H1 (cell line): Measurements from ENCODE around the gene ZNF761. TPM values are rescaled to one million over a fixed set of nuclear protein-coding genes. Genes with fewer than 3 reads are reported as not detected.
A peak's percentile ranks its signal among the peaks of the same experiment; 100 is the strongest.

ENCODE experiments used
- CTCF ChIA-PET: fragments of 300-600 bp; sonication (Branson Sonifier 250); formaldehyde crosslinking; loops from one replicate; lab custom pipeline; 2021; ENCODE audit not compliant: partially characterized antibody; lab: Charles Lee
- POLR2A ChIA-PET: fragments of 300-600 bp; sonication (Branson Sonifier 250); formaldehyde crosslinking; loops from one replicate; lab custom pipeline; 2021; ENCODE audit warnings: inconsistent platforms; ENCODE audit not compliant: partially characterized antibody; lab: Charles Lee
- DNase-seq, 2 experiments: peaks; one replicate each; pipeline versions ENCODE4 v3.0.0 to v3.0.0-alpha.2; 2010 to 2022; ENCODE audit warnings: low spot score in 2 of 2, low read depth in 1 of 2, mixed read lengths in 1 of 2
- FAIRE-seq: peaks from 2 replicates; lab custom pipeline; 2011; peaks lifted over from hg19 to GRCh38; lab: Jason Lieb, UNC
- H2AFZ ChIP-seq: 2 replicates; pipeline ENCODE4 v1.8.1; 2012; ENCODE audit warnings: low read length, inconsistent platforms
- H2AK5ac ChIP-seq: 2 replicates; pipeline ENCODE4 v1.6.1; 2013; ENCODE audit warnings: low read depth, low read length
- H2BK120ac ChIP-seq: replicated peaks from 2 replicates; pipeline ENCODE3; 2013; ENCODE audit warnings: low read depth, low read length, inconsistent platforms
- H2BK12ac ChIP-seq: 2 replicates; pipeline ENCODE4 v1.6.1; 2013; ENCODE audit warnings: low read depth, low read length
- H2BK15ac ChIP-seq: 2 replicates; pipeline ENCODE4 v1.6.1; 2013; ENCODE audit warnings: low read length
- H2BK20ac ChIP-seq: 2 replicates; pipeline ENCODE4 v1.6.1; 2013; ENCODE audit warnings: low read length
- H2BK5ac ChIP-seq: 2 replicates; pipeline ENCODE4 v1.6.1; 2013; ENCODE audit warnings: low read depth, low read length
- H3K14ac ChIP-seq: 2 replicates; pipeline ENCODE4 v1.6.1; 2013; ENCODE audit warnings: inconsistent platforms; ENCODE audit not compliant: insufficient read length
- H3K18ac ChIP-seq: 2 replicates; pipeline ENCODE4 v1.6.1; 2013; ENCODE audit warnings: low read length; ENCODE audit errors: extremely low read depth
- H3K23ac ChIP-seq: 2 replicates; pipeline ENCODE4 v1.6.1; 2013; ENCODE audit warnings: inconsistent platforms; ENCODE audit not compliant: insufficient read length
- H3K23me2 ChIP-seq: 2 replicates; pipeline ENCODE4 v1.6.1; 2013; ENCODE audit warnings: low read depth, low read length
- H3K27ac ChIP-seq: 2 replicates; pipeline ENCODE4 v1.6.1; 2011; ENCODE audit warnings: low read depth, low read length, inconsistent platforms
- H3K27me3 ChIP-seq, 4 experiments: replicated peaks in 1 of 4; 1 replicate in 1 of 4; 2 replicates in 3 of 4; pipeline versions ENCODE4 v1.6.1 to v1.8.1; 2011 to 2013; ENCODE audit warnings: low read length in 3 of 4, mild to moderate bottlenecking in 3 of 4, inconsistent platforms in 2 of 4, mixed read lengths in 2 of 4, moderate library complexity in 1 of 4; ENCODE audit not compliant: control insufficient read depth in 3 of 4, insufficient read depth in 3 of 4; ENCODE audit errors: extremely low read depth in 1 of 4
- H3K36me3 ChIP-seq, 4 experiments: 2 replicates each; pipeline versions ENCODE4 v1.6.1 to v1.8.1; 2011 to 2013; ENCODE audit warnings: mild to moderate bottlenecking in 4 of 4, low read length in 3 of 4, moderate library complexity in 2 of 4, control low read depth in 1 of 4, inconsistent platforms in 1 of 4; ENCODE audit not compliant: insufficient read depth in 4 of 4, control insufficient read depth in 2 of 4
- H3K4ac ChIP-seq: replicated peaks from 2 replicates; pipeline ENCODE3; 2013; ENCODE audit warnings: low read length, low read depth, mixed read lengths, inconsistent platforms; ENCODE audit not compliant: insufficient read length
- H3K4me1 ChIP-seq, 4 experiments: replicated peaks in 1 of 4; 1 replicate in 1 of 4; 2 replicates in 3 of 4; pipeline versions ENCODE4 v1.6.1 to v1.8.1; 2011 to 2013; ENCODE audit warnings: low read length in 3 of 4, inconsistent platforms in 2 of 4, mixed read lengths in 1 of 4; ENCODE audit not compliant: insufficient read depth in 4 of 4, control insufficient read depth in 3 of 4
- H3K4me2 ChIP-seq, 2 experiments: 2 replicates each; pipeline versions ENCODE4 v1.6.1 to v1.8.1; 2011 to 2013; ENCODE audit warnings: low read depth in 2 of 2, low read length in 2 of 2, control low read depth in 1 of 2, inconsistent platforms in 1 of 2, mild to moderate bottlenecking in 1 of 2; ENCODE audit not compliant: insufficient read depth in 1 of 2
- H3K4me3 ChIP-seq, 4 experiments: fragments of 200-600, 300-600 bp in 1 of 4; sonication (generic), shearing (Covaris generic), sonication (Bioruptor Twin) in 1 of 4; 2 replicates each; pipeline versions ENCODE4 v1.5.1 to v1.8.1; 2011 to 2016; ENCODE audit warnings: low read length in 4 of 4, low read depth in 3 of 4, control low read depth in 2 of 4, inconsistent platforms in 2 of 4, mild to moderate bottlenecking in 2 of 4, mixed read lengths in 1 of 4, moderate library complexity in 1 of 4; ENCODE audit not compliant: insufficient read depth in 2 of 4; ENCODE audit errors: extremely low read depth in 1 of 4
- H3K56ac ChIP-seq: replicated peaks from 2 replicates; pipeline ENCODE3; 2013; ENCODE audit warnings: low read depth, mild to moderate bottlenecking, mixed read lengths, low read length, inconsistent platforms; ENCODE audit not compliant: insufficient read length
- H3K79me1 ChIP-seq: 2 replicates; pipeline ENCODE4 v1.6.1; 2013; ENCODE audit warnings: low read depth, low read length, control low read depth
- H3K79me2 ChIP-seq, 2 experiments: 2 replicates each; pipeline versions ENCODE4 v1.6.1 to v1.8.1; 2012 to 2013; ENCODE audit warnings: low read length in 2 of 2, mild to moderate bottlenecking in 2 of 2, inconsistent platforms in 1 of 2; ENCODE audit not compliant: insufficient read depth in 2 of 2, control insufficient read depth in 1 of 2
- H3K9ac ChIP-seq, 4 experiments: replicated peaks in 1 of 4; 1 replicate in 1 of 4; 2 replicates in 3 of 4; pipeline versions ENCODE4 v1.6.1 to v1.8.1; 2011 to 2013; ENCODE audit warnings: low read depth in 3 of 4, low read length in 3 of 4, control low read depth in 2 of 4, mild to moderate bottlenecking in 2 of 4, moderate library complexity in 2 of 4, inconsistent platforms in 1 of 4; ENCODE audit errors: extremely low read depth in 1 of 4
- H3K9me3 ChIP-seq, 2 experiments: 2 replicates each; pipeline versions ENCODE4 v1.6.1 to v1.8.1; 2012 to 2013; ENCODE audit warnings: mild to moderate bottlenecking in 2 of 2, moderate library complexity in 2 of 2, control low read depth in 1 of 2, inconsistent platforms in 1 of 2, low read depth in 1 of 2, low read length in 1 of 2, mixed read lengths in 1 of 2; ENCODE audit not compliant: insufficient read depth in 2 of 2
- H4K20me1 ChIP-seq, 2 experiments: replicated peaks in 1 of 2; 2 replicates each; pipeline versions ENCODE3 to v1.8.1; 2011 to 2013; ENCODE audit warnings: inconsistent platforms in 2 of 2, low read length in 2 of 2, mild to moderate bottlenecking in 1 of 2; ENCODE audit not compliant: insufficient read depth in 2 of 2, control insufficient read depth in 1 of 2
- H4K5ac ChIP-seq: 2 replicates; pipeline ENCODE4 v1.6.1; 2013; ENCODE audit warnings: low read length, low read depth, mixed read lengths, inconsistent platforms; ENCODE audit not compliant: insufficient read length
- H4K8ac ChIP-seq: 2 replicates; pipeline ENCODE4 v1.8.0; 2013; ENCODE audit warnings: mild to moderate bottlenecking, moderate library complexity, low read length, inconsistent platforms; ENCODE audit not compliant: insufficient read depth; ENCODE audit errors: extremely low read depth
- H4K91ac ChIP-seq: replicated peaks from 2 replicates; pipeline ENCODE3; 2013; ENCODE audit warnings: low read length, mixed read lengths, inconsistent platforms; ENCODE audit not compliant: insufficient read length
- NANOG ChIP-seq: IDR thresholded peaks from 2 replicates; pipeline ENCODE4 v1.6.1; 2011; ENCODE audit warnings: low read length, low read depth, mild to moderate bottlenecking, inconsistent platforms; ENCODE audit not compliant: insufficient read depth, poor library complexity, severe bottlenecking
- RBBP5 ChIP-seq: IDR thresholded peaks from 2 replicates; pipeline ENCODE4 v1.7.1; 2012; ENCODE audit warnings: low read depth, mild to moderate bottlenecking, inconsistent platforms, low read length, moderate library complexity, borderline replicate concordance
- SIN3A ChIP-seq, 2 experiments: IDR thresholded peaks in 1 of 2; conservative IDR thresholded peaks in 1 of 2; 2 replicates each; pipeline ENCODE4 v1.6.1; 2011 to 2012; ENCODE audit warnings: low read length in 2 of 2, improper control_type of control experiment in 1 of 2, low read depth in 1 of 2, mild to moderate bottlenecking in 1 of 2
- WGBS, 2 experiments: shearing (Covaris generic) in 1 of 2; methylation state at CpG; one replicate each; pipeline versions ENCODE4 v1.1.6 to v1.1.7; 2013 to 2015; ENCODE audit warnings: low lambda C conversion rate in 2 of 2, mixed read lengths in 2 of 2, inconsistent platforms in 1 of 2, low coverage in 1 of 2, missing lambda C conversion rate in 1 of 2; ENCODE audit not compliant: insufficient replicate concordance in 2 of 2, insufficient coverage in 1 of 2, insufficient read length in 1 of 2; ENCODE audit errors: extremely low coverage in 1 of 2, missing lambda C conversion rate in 1 of 2; 5-methylcytosine and 5-hydroxymethylcytosine counted together
- polyA plus RNA-seq, 7 experiments: library from polyadenylated mRNA; depleted of rRNA in 3 of 7; stranded (reverse) in 5 of 7; unstranded in 2 of 7; fragments of >200 nt in 5 of 7; fragments of 200-250 nt in 2 of 7; gene quantifications; 1 replicate in 5 of 7; 2 replicates in 1 of 7; 4 replicates in 1 of 7; pipeline versions ENCODE4 v1.2.1 to v1.2.3, GENCODE V29; 2011 to 2013; ENCODE audit warnings: missing spikeins in 2 of 7, mixed read lengths in 2 of 7
- total RNA-seq: library from RNA; stranded (reverse); fragmentation: NEBNext Ultra II Directional; extraction: Animal tissue kit (Norgen Biotek cat#: 25700); gene quantifications from 2 replicates; pipeline ENCODE4 v1.2.1, GENCODE V29; 2021

The ZNF761 gene
- total and polyA plus RNA-seq, 2 of the 8 experiments (the other 6 are each of a cell fraction or from before 2014, with no cell fraction given) = 11.1 to 25.1 TPM

- no peak overlapping the region for H4K5ac ChIP-seq
- no peak overlapping the region for H2BK120ac ChIP-seq
- 3% methylated on average over 11 of the region's 19 CpGs; no CpG with 5 or more reads in 1 of the 2 experiments for WGBS, 2 experiments
- peak overlapping the region; percentile 66; the same call in 1 of the 2 replicates for H2BK5ac ChIP-seq
- peak overlapping the region; percentile 73; the same call in 1 of the 2 replicates for H4K8ac ChIP-seq
- H2BK15ac ChIP-seq = no peak overlapping the region
- H2AK5ac ChIP-seq = no peak overlapping the region
- peak overlapping the region; percentile 7; the same call in 1 of the 2 replicates for H2AFZ ChIP-seq
- no peaks in the 10 kb centered on the region for H3K79me1 ChIP-seq
- H4K20me1 ChIP-seq = no peaks in the 10 kb centered on the region
- ChIA-PET CTCF (interaction anchor here (1.6 to 2.1 kb wide), 3 partner anchors 11 to 40 kb away, joined by 5 to 8 read pairs (median 5); no protein-coding TSS in a partner anchor), POLR2A (interaction anchor here (0.6 to 1.4 kb wide), 3 partner anchors 30 to 1562 kb away, joined by 3 to 11 read pairs (median 4); partner anchors contain the start of gene ZNF761)
- no peaks in the 10 kb centered on the region for H3K36me3 ChIP-seq
- FAIRE-seq (peak; percentile 19), DNase-seq (peak; percentile 80 to 91)
- peaks cover 5% of the 10 kb centered on the region for H3K23me2 ChIP-seq
- H3K79me2 ChIP-seq = no peaks in the 10 kb centered on the region
- peak overlapping the region; percentile 76 to 80 for H3K4me2 ChIP-seq
- H3K27ac ChIP-seq = no peak overlapping the region
- H3K27me3 ChIP-seq = no peaks in the 10 kb centered on the region; a peak in 1 of 7 replicates
- no peak overlapping the region for H3K23ac ChIP-seq
- no peak overlapping the region for H2BK20ac ChIP-seq
- no peak overlapping the region for H3K14ac ChIP-seq
- no peak overlapping the region for H3K4ac ChIP-seq
- no peak overlapping the region for H3K18ac ChIP-seq
- peak overlapping the region in 3 of 4 experiments; percentile 23 to 56 (median 46); a peak in 6 of 8 replicates for H3K4me3 ChIP-seq
- no peak overlapping the region for H3K56ac ChIP-seq
- H4K91ac ChIP-seq = no peak overlapping the region
- TF ChIP-seq RBBP5 (0 out of 2 replicates have a peak, but pooled peaks have one; percentile 46), SIN3A (conservative IDR thresholded peaks at IDR 0.05 in 1 of 2, IDR thresholded peaks at IDR 0.05 in 1 of 2; ENCODE audit: low read depth in 1 of 2, low read length in 2 of 2) (0 out of 4 replicates have a peak, but pooled peaks of 1 of the 2 experiments have one; percentile 9), NANOG (no peak)
- peak overlapping the region in 1 of 4 experiments; percentile 18; a peak in 1 of 7 replicates for H3K9ac ChIP-seq
- no peaks in the 10 kb centered on the region for H3K9me3 ChIP-seq
- no peak overlapping the region for H2BK12ac ChIP-seq
- H3K4me1 ChIP-seq = peaks cover 0 to 8% (median 5%) of the 10 kb centered on the region in 4 experiments; a peak in 4 of 7 replicates
These were observed 31.5 kb downstream of the ZNF761 start for GRCh38 chr19:53463263-53463662.
